Endothelial cell of umbilical vein (primary cell): Measurements from ENCODE around the gene ATP5PO. TPM values are rescaled to one million over a fixed set of nuclear protein-coding genes. Genes with fewer than 3 reads are reported as not detected.

Source experiments
- BruUV-seq: library from RNA; stranded (reverse); fragments of 400-500 nt; replicated peaks from 2 replicates; lab custom pipeline; 2021; lab: Mats Ljungman, UMichigan
- CTCF ChIA-PET: fragments of 300-600, 350-600 bp; sonication (Branson Sonifier 250); formaldehyde crosslinking; loops from one replicate; lab custom pipeline; 2021; ENCODE audit warnings: antibody characterized with exemption, inconsistent platforms; lab: Charles Lee
- POLR2A ChIA-PET: fragments of 300-600, 350-600 bp; sonication (Branson Sonifier 250); formaldehyde crosslinking; loops from one replicate; lab custom pipeline; 2021; ENCODE audit warnings: antibody characterized with exemption, inconsistent platforms; lab: Charles Lee
- DNase-seq: peaks from one replicate; pipeline ENCODE4 v3.0.0-alpha.2; 2011; ENCODE audit warnings: low read depth, low spot score
- FAIRE-seq: peaks from 2 replicates; lab custom pipeline; 2011; peaks lifted over from hg19 to GRCh38; lab: Jason Lieb, UNC
- H2AFZ ChIP-seq: 2 replicates; pipeline ENCODE4 v1.6.0; 2012; ENCODE audit warnings: low read depth, low read length, control low read depth, inconsistent platforms
- H3K27ac ChIP-seq: 2 replicates; pipeline ENCODE4 v1.5.1; 2011; ENCODE audit warnings: low read depth, mild to moderate bottlenecking, control low read depth, low read length, moderate library complexity; ENCODE audit not compliant: insufficient read depth
- H3K27me3 ChIP-seq, 2 experiments: 2 replicates each; pipeline versions ENCODE4 v1.6.0 to v1.6.1; 2011; ENCODE audit warnings: low read length in 2 of 2, mixed read lengths in 1 of 2; ENCODE audit not compliant: control insufficient read depth in 2 of 2, insufficient read depth in 2 of 2
- H3K36me3 ChIP-seq, 2 experiments: 2 replicates in 1 of 2; 3 replicates in 1 of 2; pipeline ENCODE4 v1.5.1; 2011; ENCODE audit warnings: low read length in 2 of 2, mild to moderate bottlenecking in 1 of 2, moderate library complexity in 1 of 2; ENCODE audit not compliant: control insufficient read depth in 2 of 2, insufficient read depth in 2 of 2; ENCODE audit errors: extremely low read depth in 1 of 2
- H3K4me1 ChIP-seq: 3 replicates; pipeline ENCODE4 v1.5.1; 2011; ENCODE audit warnings: mild to moderate bottlenecking, low read length; ENCODE audit not compliant: control insufficient read depth, insufficient read depth; ENCODE audit errors: extremely low read depth
- H3K4me2 ChIP-seq: 2 replicates; pipeline ENCODE4 v1.6.1; 2011; ENCODE audit warnings: low read length, control low read depth, mixed read lengths; ENCODE audit not compliant: insufficient read depth
- H3K4me3 ChIP-seq, 3 experiments: fragments of 200-600 bp in 1 of 3; sonication (generic), shearing (Covaris generic) in 1 of 3; replicated peaks in 1 of 3; 2 replicates each; pipeline ENCODE4 v1.5.1; 2011 to 2016; ENCODE audit warnings: control low read depth in 3 of 3, low read length in 3 of 3, mild to moderate bottlenecking in 2 of 3, inconsistent platforms in 1 of 3, low read depth in 1 of 3, moderate library complexity in 1 of 3; ENCODE audit not compliant: insufficient read depth in 1 of 3
- H3K79me2 ChIP-seq: 2 replicates; pipeline ENCODE4 v1.6.0; 2012; ENCODE audit warnings: low read length, inconsistent platforms; ENCODE audit not compliant: control insufficient read depth, insufficient read depth
- H3K9ac ChIP-seq: replicated peaks from 2 replicates; pipeline ENCODE3; 2011; ENCODE audit warnings: low read length, control low read depth; ENCODE audit not compliant: insufficient read depth; ENCODE audit errors: extremely low read depth
- H3K9me1 ChIP-seq: replicated peaks from 3 replicates; pipeline ENCODE4 v1.6.0; 2011; ENCODE audit warnings: mild to moderate bottlenecking, low read length; ENCODE audit not compliant: control insufficient read depth, insufficient read depth; ENCODE audit errors: extremely low read depth
- H3K9me3 ChIP-seq: replicated peaks from 2 replicates; pipeline ENCODE4 v1.5.1; 2012; ENCODE audit warnings: low read length, inconsistent platforms; ENCODE audit not compliant: control insufficient read depth, insufficient read depth
- H4K20me1 ChIP-seq: replicated peaks from 2 replicates; pipeline ENCODE3; 2011; ENCODE audit warnings: mild to moderate bottlenecking, low read length; ENCODE audit not compliant: control insufficient read depth, insufficient read depth; ENCODE audit errors: extremely low read depth
- CTCF ChIP-seq, 2 donors: IDR thresholded peaks; 1 replicate in 1 of 2; 2 replicates in 1 of 2; pipeline ENCODE4 v1.5.1; 2011; ENCODE audit warnings: low read length in 2 of 2, mild to moderate bottlenecking in 2 of 2, moderate library complexity in 2 of 2, control low read depth in 1 of 2, inconsistent platforms in 1 of 2, low read depth in 1 of 2; ENCODE audit not compliant: insufficient read depth in 1 of 2; ENCODE audit errors: extremely low read depth in 1 of 2
- EZH2 ChIP-seq: IDR thresholded peaks from 2 replicates; pipeline ENCODE4 v1.6.1; 2012; ENCODE audit warnings: borderline replicate concordance, low read depth, mild to moderate bottlenecking, moderate library complexity, low read length, inconsistent platforms; ENCODE audit not compliant: severe bottlenecking
- FOS ChIP-seq: IDR thresholded peaks from 2 replicates; pipeline ENCODE4 v1.6.1; 2011; ENCODE audit warnings: mild to moderate bottlenecking, low read length, moderate library complexity, borderline replicate concordance; ENCODE audit not compliant: insufficient read depth
- GATA2 ChIP-seq: IDR thresholded peaks from 2 replicates; pipeline ENCODE4 v1.7.0; 2011; ENCODE audit warnings: low read depth, mild to moderate bottlenecking, moderate library complexity, mixed read lengths, low read length; ENCODE audit not compliant: insufficient read length, insufficient read depth
- JUN ChIP-seq: IDR thresholded peaks from 2 replicates; pipeline ENCODE4 v1.6.1; 2011; ENCODE audit warnings: borderline replicate concordance, low read depth; ENCODE audit not compliant: insufficient read length, insufficient read depth
- MYC ChIP-seq: IDR thresholded peaks from one replicate; pipeline ENCODE4 v1.6.1; 2011; ENCODE audit warnings: mild to moderate bottlenecking, low read depth, low read length
- POLR2A ChIP-seq: IDR thresholded peaks from 2 replicates; pipeline ENCODE4 v1.6.1; 2012; ENCODE audit warnings: low read depth, mild to moderate bottlenecking, control low read depth, low read length
- POLR2AphosphoS5 ChIP-seq: IDR thresholded peaks from 2 replicates; pipeline ENCODE4 v1.6.1; 2012; ENCODE audit warnings: low read depth, mild to moderate bottlenecking, control low read depth, low read length, moderate library complexity; ENCODE audit not compliant: insufficient read depth
- dilution Hi-C: fragments of 300-500 bp; cut with MboI; formaldehyde crosslinking; loops from one replicate; pipeline ENCODE4 v1.15.0; 2019; ENCODE audit warnings: low sequenced_read_pairs; ENCODE audit not compliant: extremely low pct_ligation_motif_present
- intact Hi-C: fragments of 100-400 bp; cut with micrococcal nuclease; formaldehyde crosslinking; loops from one replicate; pipeline ENCODE4 v1.10.0; 2022
- polyA plus RNA-seq, 4 experiments: library from polyadenylated mRNA; depleted of rRNA in 3 of 4; stranded (reverse) in 3 of 4; unstranded in 1 of 4; fragments of >200 nt; gene quantifications; 2 replicates each; pipeline versions ENCODE4 v1.2.1 to v1.2.3, GENCODE V29; 2011 to 2012; ENCODE audit warnings: missing spikeins in 1 of 4
- total RNA-seq: library from RNA; stranded (reverse); gene quantifications from 2 replicates; pipeline ENCODE4 v1.2.3, GENCODE V29; 2021

Gene ATP5PO
- total and polyA plus RNA-seq, 2 donors (not counting 3 experiments of a cell fraction or from before 2014, with no cell fraction given) = 187 to 207 TPM

- Histone ChIP-seq H3K79me2 (no peaks in the 10 kb centered on the region), H4K20me1 (no peaks in the 10 kb centered on the region), H3K36me3 (no peaks in the 10 kb centered on the region), H2AFZ (no peak overlapping the region), H3K9me3 (no peaks in the 10 kb centered on the region), H3K27me3 (peaks cover 0 to 2% of the 10 kb centered on the region in 2 experiments), H3K4me3 (no peak overlapping the region), H3K9ac (no peak overlapping the region), H3K4me1 (no peaks in the 10 kb centered on the region), H3K27ac (no peak overlapping the region), H3K4me2 (no peak overlapping the region), H3K9me1 (no peaks in the 10 kb centered on the region)
- CTCF ChIA-PET = interaction anchor here (0.6 to 0.8 kb wide), 2 partner anchors 20 to 248 kb away, joined by 3 read pairs; no protein-coding TSS in a partner anchor
- FAIRE-seq (no peak), DNase-seq (no peak)
- intact Hi-C loops (no loop called here), dilution Hi-C loops (no loop called here)
- no TSS peak for BruUV-seq
- POLR2A ChIA-PET = no interaction called here
- TF ChIP-seq MYC = no peak
- no peak for TF ChIP-seq JUN
- TF ChIP-seq EZH2 = no peak
- no peak for TF ChIP-seq POLR2AphosphoS5
- TF ChIP-seq POLR2A = no peak
- no peak for TF ChIP-seq FOS
- TF ChIP-seq CTCF (IDR thresholded peaks at IDR 0.05; ENCODE audit: extremely low read depth in 1 of 2, insufficient read depth in 1 of 2, low read depth in 1 of 2, low read length in 2 of 2) = no peak
- no peak for TF ChIP-seq GATA2
These were observed 40.4 kb downstream of the ATP5PO start for GRCh38 chr21:33875026-33875695.
